IMR-90 (cell line): Measurements from ENCODE around the gene DNAJC25. TPM values are rescaled to one million over a fixed set of nuclear protein-coding genes. Genes with fewer than 3 reads are reported as not detected.

Experiments
- ATAC-seq: fragments of 200-7000 bp; cut with Tn5 transposase; 2 replicates; pipeline ENCODE4 v1.9.1; 2020; ENCODE audit warnings: low read depth, mild to moderate bottlenecking, moderate library complexity
- BruUV-seq: library from RNA; stranded (reverse); fragments of 400-500 nt; replicated peaks from 2 replicates; lab custom pipeline; 2021; lab: Mats Ljungman, UMichigan
- CTCF ChIA-PET: fragments of 300-600 bp; formaldehyde crosslinking; extraction: SDS; loops from one replicate; lab custom pipeline; 2021; ENCODE audit warnings: antibody characterized with exemption; lab: Yijun Ruan, JAX
- POLR2A ChIA-PET: fragments of 300-600 bp; sonication (Branson Sonifier 250); formaldehyde crosslinking; loops from one replicate; lab custom pipeline; 2022; ENCODE audit warnings: antibody characterized with exemption; ENCODE audit not compliant: unreplicated experiment; lab: Charles Lee
- DNase-seq: peaks from one replicate; pipeline ENCODE4 v3.0.0; 2013
- H2AFZ ChIP-seq: replicated peaks from 2 replicates; pipeline ENCODE3; 2013; ENCODE audit warnings: low read length, mild to moderate bottlenecking; ENCODE audit not compliant: poor library complexity
- H2AK5ac ChIP-seq: 2 replicates; pipeline ENCODE4 v1.6.1; 2013; ENCODE audit warnings: low read depth, low read length, inconsistent platforms
- H2AK9ac ChIP-seq: replicated peaks from 2 replicates; pipeline ENCODE3; 2013; ENCODE audit warnings: mild to moderate bottlenecking, low read depth, low read length, moderate library complexity; ENCODE audit not compliant: poor library complexity
- H2BK120ac ChIP-seq: 2 replicates; pipeline ENCODE4 v1.6.1; 2013; ENCODE audit warnings: low read depth, low read length, inconsistent platforms
- H2BK15ac ChIP-seq: 3 replicates; pipeline ENCODE4 v1.6.1; 2013; ENCODE audit warnings: low read depth, low read length, inconsistent platforms
- H2BK20ac ChIP-seq: 2 replicates; pipeline ENCODE4 v1.6.1; 2013; ENCODE audit warnings: low read depth, mild to moderate bottlenecking, inconsistent platforms, low read length, moderate library complexity
- H2BK5ac ChIP-seq: 2 replicates; pipeline ENCODE4 v1.6.1; 2013; ENCODE audit warnings: mild to moderate bottlenecking, low read depth, low read length, inconsistent platforms; ENCODE audit not compliant: poor library complexity, severe bottlenecking
- H3K14ac ChIP-seq: replicated peaks from 2 replicates; pipeline ENCODE4 v1.6.1; 2013; ENCODE audit warnings: low read depth, low read length, inconsistent platforms
- H3K18ac ChIP-seq: 2 replicates; pipeline ENCODE4 v1.6.1; 2013; ENCODE audit warnings: low read depth, low read length, control low read depth
- H3K23ac ChIP-seq: 2 replicates; pipeline ENCODE4 v1.6.1; 2013; ENCODE audit warnings: low read depth, low read length, inconsistent platforms
- H3K27ac ChIP-seq: 2 replicates; pipeline ENCODE4 v1.5.1; 2013; ENCODE audit warnings: mild to moderate bottlenecking, control low read depth, low read length; ENCODE audit not compliant: insufficient read depth
- H3K27me3 ChIP-seq: 2 replicates; pipeline ENCODE4 v1.6.1; 2013; ENCODE audit warnings: low read length; ENCODE audit not compliant: control insufficient read depth, insufficient read depth
- H3K36me3 ChIP-seq: 2 replicates; pipeline ENCODE4 v1.6.1; 2013; ENCODE audit warnings: low read length, mixed read lengths; ENCODE audit not compliant: control insufficient read depth, insufficient read depth
- H3K4ac ChIP-seq: 2 replicates; pipeline ENCODE4 v1.6.1; 2013; ENCODE audit warnings: low read depth, low read length, inconsistent platforms
- H3K4me1 ChIP-seq: 2 replicates; pipeline ENCODE4 v1.6.1; 2013; ENCODE audit warnings: low read length, mixed read lengths; ENCODE audit not compliant: control insufficient read depth, insufficient read depth
- H3K4me2 ChIP-seq: 2 replicates; pipeline ENCODE4 v1.6.1; 2013; ENCODE audit warnings: low read depth, mild to moderate bottlenecking, control low read depth, low read length, moderate library complexity
- H3K4me3 ChIP-seq: 2 replicates; pipeline ENCODE4 v1.5.1; 2013; ENCODE audit warnings: low read depth, mild to moderate bottlenecking, control low read depth, low read length, moderate library complexity; ENCODE audit not compliant: insufficient read depth
- H3K56ac ChIP-seq: 2 replicates; pipeline ENCODE4 v1.6.1; 2013; ENCODE audit warnings: low read length, inconsistent platforms; ENCODE audit not compliant: insufficient read depth; ENCODE audit errors: extremely low read depth
- H3K79me1 ChIP-seq, 2 experiments: 2 replicates each; pipeline ENCODE4 v1.6.1; 2013; ENCODE audit warnings: low read length in 2 of 2, inconsistent platforms in 1 of 2, low read depth in 1 of 2
- H3K9ac ChIP-seq: 2 replicates; pipeline ENCODE4 v1.6.1; 2013; ENCODE audit warnings: low read depth, low read length, control low read depth
- H3K9me1 ChIP-seq: 2 replicates; pipeline ENCODE4 v1.6.1; 2013; ENCODE audit warnings: low read length, inconsistent platforms; ENCODE audit not compliant: insufficient read depth
- H3K9me3 ChIP-seq: 2 replicates; pipeline ENCODE4 v1.6.1; 2013; ENCODE audit warnings: low read length; ENCODE audit not compliant: control insufficient read depth, insufficient read depth
- H4K20me1 ChIP-seq: 2 replicates; pipeline ENCODE4 v1.6.1; 2013; ENCODE audit warnings: low read length, inconsistent platforms; ENCODE audit not compliant: insufficient read depth
- H4K5ac ChIP-seq: 2 replicates; pipeline ENCODE4 v1.6.1; 2013; ENCODE audit warnings: mild to moderate bottlenecking, low read depth, low read length, control low read depth
- H4K8ac ChIP-seq, 2 experiments: 2 replicates each; pipeline ENCODE4 v1.6.1; 2013; ENCODE audit warnings: low read depth in 2 of 2, low read length in 2 of 2, control low read depth in 1 of 2, inconsistent platforms in 1 of 2
- H4K91ac ChIP-seq: 2 replicates; pipeline ENCODE4 v1.6.1; 2013; ENCODE audit warnings: low read depth, low read length, inconsistent platforms; ENCODE audit not compliant: insufficient read depth
- BHLHE40 ChIP-seq: fragments of 150-350 bp; IDR thresholded peaks from 2 replicates; pipeline ENCODE4 v1.6.1; 2016; ENCODE audit warnings: mild to moderate bottlenecking, low read depth, low read length
- CEBPB ChIP-seq: IDR thresholded peaks from 2 replicates; pipeline ENCODE4 v1.6.1; 2012; ENCODE audit warnings: low read depth, low read length, improper control_type of control experiment
- CHD1 ChIP-seq: IDR thresholded peaks from 2 replicates; pipeline ENCODE4 v1.6.1; 2012; ENCODE audit warnings: low read depth, low read length, improper control_type of control experiment
- FOS ChIP-seq: fragments of 150-350 bp; IDR thresholded peaks from 2 replicates; pipeline ENCODE4 v1.6.1; 2016; ENCODE audit warnings: low read depth, low read length
- MAFK ChIP-seq: IDR thresholded peaks from 2 replicates; pipeline ENCODE4 v1.6.1; 2012; ENCODE audit warnings: low read depth, low read length, improper control_type of control experiment
- MAZ ChIP-seq: IDR thresholded peaks from 2 replicates; pipeline ENCODE4 v1.6.1; 2012; ENCODE audit warnings: low read depth, mild to moderate bottlenecking, low read length, improper control_type of control experiment, moderate library complexity, borderline replicate concordance
- MXI1 ChIP-seq: IDR thresholded peaks from 2 replicates; pipeline ENCODE4 v1.6.1; 2012; ENCODE audit warnings: low read depth, mild to moderate bottlenecking, low read length, moderate library complexity, borderline replicate concordance
- NFE2L2 ChIP-seq: fragments of 150-350 bp; IDR thresholded peaks from 2 replicates; pipeline ENCODE4 v1.6.1; 2016; ENCODE audit warnings: low read depth, mild to moderate bottlenecking, low read length
- POLR2A ChIP-seq: IDR thresholded peaks from 2 replicates; pipeline ENCODE4 v1.6.1; 2012; ENCODE audit warnings: mild to moderate bottlenecking, low read depth, low read length
- RAD21 ChIP-seq: IDR thresholded peaks from 2 replicates; pipeline ENCODE4 v1.6.1; 2012; ENCODE audit warnings: low read length, improper control_type of control experiment
- RCOR1 ChIP-seq: IDR thresholded peaks from 2 replicates; pipeline ENCODE4 v1.6.1; 2012; ENCODE audit warnings: mild to moderate bottlenecking, low read length, improper control_type of control experiment; ENCODE audit not compliant: insufficient replicate concordance
- RFX5 ChIP-seq: IDR thresholded peaks from 2 replicates; pipeline ENCODE4 v1.8.0; 2012; ENCODE audit warnings: low read depth, mild to moderate bottlenecking, low read length, moderate library complexity
- SMC3 ChIP-seq: fragments of 150-350 bp; IDR thresholded peaks from 2 replicates; pipeline ENCODE4 v1.6.1; 2016; ENCODE audit warnings: low read depth, mild to moderate bottlenecking, antibody characterized with exemption, low read length, moderate library complexity
- WGBS, 2 experiments: methylation state at CpG; one replicate each; pipeline versions ENCODE4 v1.1.5 to v1.1.7; 2013; ENCODE audit warnings: missing lambda C conversion rate in 2 of 2; ENCODE audit not compliant: insufficient read length in 1 of 2; ENCODE audit errors: extremely low coverage in 2 of 2; 5-methylcytosine and 5-hydroxymethylcytosine counted together
- dilution Hi-C: fragments of 300-500 bp; cut with HindIII; formaldehyde crosslinking; loops from one replicate; pipeline ENCODE4 v1.14.3; 2018; ENCODE audit warnings: low sequenced_read_pairs; ENCODE audit not compliant: unreplicated experiment
- in situ Hi-C: fragments of 300-500 bp; cut with MboI; formaldehyde crosslinking; loops from 3 replicates; pipeline ENCODE4 v1.14.3; 2019; ENCODE audit warnings: low sequenced_read_pairs, inconsistent platforms, mixed read lengths
- intact Hi-C: fragments of 100-400 bp; cut with micrococcal nuclease; formaldehyde crosslinking; loops from 2 replicates; pipeline ENCODE4 v1.10.0; 2022
- polyA plus RNA-seq, 3 experiments: library from polyadenylated mRNA; depleted of rRNA; stranded (reverse); fragments of >200 nt; gene quantifications; 2 replicates each; pipeline ENCODE4 v1.2.3, GENCODE V29; 2012; ENCODE audit warnings: low replicate concordance in 1 of 3
- total RNA-seq: library from RNA; depleted of rRNA; stranded (reverse); fragments of >200 nt; gene quantifications from 2 replicates; pipeline ENCODE4 v1.2.3, GENCODE V29; 2012
- TF ChIP-seq, protein P1 (sequence below): fragments of 150-350 bp; IDR thresholded peaks from 2 replicates; pipeline ENCODE4 v1.6.1; 2016; ENCODE audit warnings: low read depth, mild to moderate bottlenecking, low read length, moderate library complexity, borderline replicate concordance
- TF ChIP-seq, protein P2 (sequence below): conservative IDR thresholded peaks from 2 replicates; pipeline ENCODE4 v1.5.1; 2012; ENCODE audit warnings: mild to moderate bottlenecking, low read depth, low read length, improper control_type of control experiment
- TF ChIP-seq, protein P3 (sequence below): fragments of 150-350 bp; IDR thresholded peaks from 2 replicates; pipeline ENCODE4 v1.6.1; 2017; ENCODE audit warnings: mild to moderate bottlenecking, antibody characterized with exemption, low read length, low read depth

DNAJC25 gene
- total and polyA plus RNA-seq, 2 of the 4 experiments (the other 2 are of a cell fraction): 3.2 to 6.6 TPM

DNA sequence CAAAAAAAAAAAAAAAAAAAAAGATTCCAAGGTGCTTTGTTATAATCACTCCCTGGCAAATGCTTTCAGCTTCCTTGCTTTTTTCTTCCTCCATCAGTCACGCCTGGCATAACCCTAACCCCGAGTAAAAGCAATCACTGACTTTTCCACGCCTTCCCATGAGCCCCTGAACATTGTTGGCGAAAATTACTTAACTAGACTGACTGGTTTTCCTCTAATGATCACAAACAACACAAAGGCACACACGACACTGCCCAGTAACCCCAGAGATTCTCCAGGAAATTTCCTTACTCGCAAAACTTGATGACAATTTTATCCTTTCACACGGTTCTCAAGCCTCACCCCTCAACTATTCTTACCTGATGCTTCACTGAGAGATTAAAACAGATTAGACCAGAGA is 20.3 kb upstream of the DNAJC25 start:
- TF ChIP-seq, protein P1, sequence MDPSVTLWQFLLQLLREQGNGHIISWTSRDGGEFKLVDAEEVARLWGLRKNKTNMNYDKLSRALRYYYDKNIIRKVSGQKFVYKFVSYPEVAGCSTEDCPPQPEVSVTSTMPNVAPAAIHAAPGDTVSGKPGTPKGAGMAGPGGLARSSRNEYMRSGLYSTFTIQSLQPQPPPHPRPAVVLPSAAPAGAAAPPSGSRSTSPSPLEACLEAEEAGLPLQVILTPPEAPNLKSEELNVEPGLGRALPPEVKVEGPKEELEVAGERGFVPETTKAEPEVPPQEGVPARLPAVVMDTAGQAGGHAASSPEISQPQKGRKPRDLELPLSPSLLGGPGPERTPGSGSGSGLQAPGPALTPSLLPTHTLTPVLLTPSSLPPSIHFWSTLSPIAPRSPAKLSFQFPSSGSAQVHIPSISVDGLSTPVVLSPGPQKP: no peak
- no peak for TF ChIP-seq FOS
- no peak for TF ChIP-seq RCOR1
- no peak for TF ChIP-seq BHLHE40
- no peak for TF ChIP-seq RAD21
- no peak for TF ChIP-seq CHD1
- no peak for TF ChIP-seq NFE2L2
- TF ChIP-seq MAZ: no peak
- TF ChIP-seq CEBPB: no peak
- TF ChIP-seq MXI1: no peak
- TF ChIP-seq, protein P2, sequence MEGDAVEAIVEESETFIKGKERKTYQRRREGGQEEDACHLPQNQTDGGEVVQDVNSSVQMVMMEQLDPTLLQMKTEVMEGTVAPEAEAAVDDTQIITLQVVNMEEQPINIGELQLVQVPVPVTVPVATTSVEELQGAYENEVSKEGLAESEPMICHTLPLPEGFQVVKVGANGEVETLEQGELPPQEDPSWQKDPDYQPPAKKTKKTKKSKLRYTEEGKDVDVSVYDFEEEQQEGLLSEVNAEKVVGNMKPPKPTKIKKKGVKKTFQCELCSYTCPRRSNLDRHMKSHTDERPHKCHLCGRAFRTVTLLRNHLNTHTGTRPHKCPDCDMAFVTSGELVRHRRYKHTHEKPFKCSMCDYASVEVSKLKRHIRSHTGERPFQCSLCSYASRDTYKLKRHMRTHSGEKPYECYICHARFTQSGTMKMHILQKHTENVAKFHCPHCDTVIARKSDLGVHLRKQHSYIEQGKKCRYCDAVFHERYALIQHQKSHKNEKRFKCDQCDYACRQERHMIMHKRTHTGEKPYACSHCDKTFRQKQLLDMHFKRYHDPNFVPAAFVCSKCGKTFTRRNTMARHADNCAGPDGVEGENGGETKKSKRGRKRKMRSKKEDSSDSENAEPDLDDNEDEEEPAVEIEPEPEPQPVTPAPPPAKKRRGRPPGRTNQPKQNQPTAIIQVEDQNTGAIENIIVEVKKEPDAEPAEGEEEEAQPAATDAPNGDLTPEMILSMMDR: no peak
- TF ChIP-seq, protein P3, sequence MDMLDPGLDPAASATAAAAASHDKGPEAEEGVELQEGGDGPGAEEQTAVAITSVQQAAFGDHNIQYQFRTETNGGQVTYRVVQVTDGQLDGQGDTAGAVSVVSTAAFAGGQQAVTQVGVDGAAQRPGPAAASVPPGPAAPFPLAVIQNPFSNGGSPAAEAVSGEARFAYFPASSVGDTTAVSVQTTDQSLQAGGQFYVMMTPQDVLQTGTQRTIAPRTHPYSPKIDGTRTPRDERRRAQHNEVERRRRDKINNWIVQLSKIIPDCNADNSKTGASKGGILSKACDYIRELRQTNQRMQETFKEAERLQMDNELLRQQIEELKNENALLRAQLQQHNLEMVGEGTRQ: no peak
- TF ChIP-seq SMC3: no peak
- no peak for TF ChIP-seq MAFK
- TF ChIP-seq RFX5: no peak
- TF ChIP-seq POLR2A: no peak

More for the DNA sequence above, 20.3 kb upstream of the DNAJC25 start:
- 52% methylated on average over 3 of the region's 7 CpGs; no CpG with 5 or more reads in 1 of the 2 experiments for WGBS, 2 experiments
- Histone ChIP-seq H3K4me3 (no peak overlapping the region), H2BK5ac (no peak overlapping the region), H3K36me3 (no peaks in the 10 kb centered on the region), H3K79me1 (no peaks in the 10 kb centered on the region), H2BK20ac (no peak overlapping the region), H3K4ac (no peak overlapping the region), H3K9me1 (no peaks in the 10 kb centered on the region), H3K23ac (no peak overlapping the region), H3K56ac (no peak overlapping the region), H3K9ac (no peak overlapping the region), H2AK9ac (no peak overlapping the region), H3K18ac (no peak overlapping the region), H2AFZ (no peak overlapping the region), H4K5ac (no peak overlapping the region), H3K4me2 (no peak overlapping the region), H2AK5ac (no peak overlapping the region), H3K14ac (no peak overlapping the region), H2BK15ac (no peak overlapping the region), H3K4me1 (no peaks in the 10 kb centered on the region), H4K20me1 (no peaks in the 10 kb centered on the region), H3K27ac (no peak overlapping the region), H4K91ac (no peak overlapping the region), H3K9me3 (no peaks in the 10 kb centered on the region), H4K8ac (no peak overlapping the region), H2BK120ac (no peak overlapping the region), H3K27me3 (peaks cover 33% of the 10 kb centered on the region)
- no peak for DNase-seq
- no TSS peak for BruUV-seq
- intact Hi-C loops (no loop called here), dilution Hi-C loops (no loop called here), in situ Hi-C loops (no loop called here)
- ChIA-PET POLR2A (no interaction called here), CTCF (no interaction called here)
- ATAC-seq: no peak
